Breast epithelium (tissue), 3 donors: ENCODE measurements around the gene BATF.

Source experiments
- POLR2A ChIP-seq: fragments of 450-650 bp; IDR thresholded peaks from one replicate; pipeline ENCODE4 v1.6.1; 2016; ENCODE audit warnings: antibody characterized with exemption, mild to moderate bottlenecking, moderate library complexity
- POLR2AphosphoS5 ChIP-seq, 3 donors: sonication (generic); formaldehyde crosslinking; IDR thresholded peaks; one replicate each; pipeline ENCODE4 v1.6.1; 2017; ENCODE audit warnings: antibody characterized with exemption in 3 of 3
- TF ChIP-seq, protein P1 (sequence below), 3 donors: fragments of 450-650 bp; IDR thresholded peaks; one replicate each; pipeline ENCODE4 v1.5.1; 2016 to 2017; ENCODE audit warnings: antibody characterized with exemption in 3 of 3, mild to moderate bottlenecking in 3 of 3, moderate library complexity in 3 of 3

DNA sequence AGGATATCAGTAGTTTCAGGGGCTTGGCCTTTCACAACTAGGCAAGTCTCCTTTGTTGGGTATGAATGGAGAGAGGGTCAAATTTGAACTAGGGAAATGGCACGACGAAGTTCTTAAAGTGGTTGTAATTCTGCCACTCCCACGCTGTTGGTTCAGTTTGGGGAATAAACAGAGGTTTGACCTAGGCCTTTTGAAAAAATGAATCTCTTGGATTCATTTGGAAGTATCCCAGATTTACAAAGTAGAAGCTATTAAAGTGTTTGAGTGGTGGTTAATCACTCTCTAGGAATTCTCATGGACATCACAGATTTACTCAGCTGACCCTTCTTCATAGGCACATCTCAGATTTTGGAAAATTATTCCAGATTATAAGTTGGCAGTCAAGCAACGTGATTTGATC lies 14.8 kb downstream of the BATF start:
- TF ChIP-seq, protein P1, sequence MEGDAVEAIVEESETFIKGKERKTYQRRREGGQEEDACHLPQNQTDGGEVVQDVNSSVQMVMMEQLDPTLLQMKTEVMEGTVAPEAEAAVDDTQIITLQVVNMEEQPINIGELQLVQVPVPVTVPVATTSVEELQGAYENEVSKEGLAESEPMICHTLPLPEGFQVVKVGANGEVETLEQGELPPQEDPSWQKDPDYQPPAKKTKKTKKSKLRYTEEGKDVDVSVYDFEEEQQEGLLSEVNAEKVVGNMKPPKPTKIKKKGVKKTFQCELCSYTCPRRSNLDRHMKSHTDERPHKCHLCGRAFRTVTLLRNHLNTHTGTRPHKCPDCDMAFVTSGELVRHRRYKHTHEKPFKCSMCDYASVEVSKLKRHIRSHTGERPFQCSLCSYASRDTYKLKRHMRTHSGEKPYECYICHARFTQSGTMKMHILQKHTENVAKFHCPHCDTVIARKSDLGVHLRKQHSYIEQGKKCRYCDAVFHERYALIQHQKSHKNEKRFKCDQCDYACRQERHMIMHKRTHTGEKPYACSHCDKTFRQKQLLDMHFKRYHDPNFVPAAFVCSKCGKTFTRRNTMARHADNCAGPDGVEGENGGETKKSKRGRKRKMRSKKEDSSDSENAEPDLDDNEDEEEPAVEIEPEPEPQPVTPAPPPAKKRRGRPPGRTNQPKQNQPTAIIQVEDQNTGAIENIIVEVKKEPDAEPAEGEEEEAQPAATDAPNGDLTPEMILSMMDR (IDR thresholded peaks at IDR 0.05) = no peak
- no peak for TF ChIP-seq POLR2AphosphoS5 (IDR thresholded peaks at IDR 0.05)
- TF ChIP-seq POLR2A = no peak
